ENCODE results near the gene POLR2I.

Gene POLR2I

GRCh38 chr19:36100476-36100875 lies 14.2 kb downstream of the POLR2I start:
- no peak for TF ChIP-seq CTCF (IDR thresholded peaks at IDR 0.05; ENCODE audit: low read depth, low read length, missing control alignments)

GRCh38 chr19:36099166-36099785 lies 15.4 kb downstream of the POLR2I start:
- no peak for TF ChIP-seq CTCF (IDR thresholded peaks at IDR 0.05; ENCODE audit: low read depth, low read length, missing control alignments)
- no peak for DNase-seq (ENCODE audit: low read depth)
- no peak overlapping the region for H3K4me3 ChIP-seq (ENCODE audit: low read depth, low read length)

More at GRCh38 chr19:36100476-36100875, 14.2 kb downstream of the POLR2I start:
- DNase-seq (ENCODE audit: low read depth) = no peak
- H3K4me3 ChIP-seq (ENCODE audit: low read depth, low read length) = no peak overlapping the region

GRCh38 chr19:36097036-36097435 lies 17.6 kb downstream of the POLR2I start:
- no peak overlapping the region for H3K4me3 ChIP-seq (ENCODE audit: low read depth, low read length)
- TF ChIP-seq CTCF (IDR thresholded peaks at IDR 0.05; ENCODE audit: low read depth, low read length, missing control alignments) = no peak
- DNase-seq (ENCODE audit: low read depth) = no peak

- no peak for DNase-seq (ENCODE audit: low read depth)
- no peak for TF ChIP-seq CTCF (IDR thresholded peaks at IDR 0.05; ENCODE audit: low read depth, low read length, missing control alignments)
- H3K4me3 ChIP-seq (ENCODE audit: low read depth, low read length) = no peak overlapping the region
Measured at GRCh38 chr19:36093687-36094086, 21.0 kb downstream of the POLR2I start.

GRCh38 chr19:36093146-36093662 lies 21.5 kb downstream of the POLR2I start:
- no peak overlapping the region for H3K4me3 ChIP-seq (ENCODE audit: low read depth, low read length)
- no peak for DNase-seq (ENCODE audit: low read depth)
- TF ChIP-seq CTCF (IDR thresholded peaks at IDR 0.05; ENCODE audit: low read depth, low read length, missing control alignments) = no peak

GRCh38 chr19:36092566-36092965 lies 22.1 kb downstream of the POLR2I start:
- TF ChIP-seq CTCF (IDR thresholded peaks at IDR 0.05; ENCODE audit: low read depth, low read length, missing control alignments) = no peak

More at GRCh38 chr19:36092566-36092965, 22.1 kb downstream of the POLR2I start:
- no peak overlapping the region for H3K4me3 ChIP-seq (ENCODE audit: low read depth, low read length)
- no peak for DNase-seq (ENCODE audit: low read depth)

All from GM12864 (cell line).